CD4-positive, alpha-beta T cell treated with Interleukin-6 for 4 hours (primary cell): ENCODE data around the gene GON7.

Source experiments
- DNase-seq: peaks from one replicate; pipeline ENCODE4 v3.0.0-alpha.2; 2020; ENCODE audit warnings: mixed read lengths

GON7 gene

GRCh38 chr14:93156693-93157369 is 50.0 kb downstream of the GON7 start:
- DNase-seq = no peak

GRCh38 chr14:93155667-93156066 is 51.2 kb downstream of the GON7 start:
- no peak for DNase-seq

- no peak for DNase-seq
These were observed 53.7 kb downstream of the GON7 start for GRCh38 chr14:93153121-93153520.
